HG02870 (cell line): ENCODE measurements around the gene SEMA4C.
"Not testable (repeated sequence)": the region's sequence is repeated elsewhere in the genome, so short reads cannot be mapped to it uniquely, and the experiment has no call there.

Experiments
- ATAC-seq: cut with Tn5 transposase; IDR thresholded peaks from one replicate; pipeline ENCODE4 v1.9.1; 2021; ENCODE audit warnings: mild to moderate bottlenecking, moderate library complexity; ENCODE audit not compliant: unreplicated experiment

SEMA4C gene

DNA sequence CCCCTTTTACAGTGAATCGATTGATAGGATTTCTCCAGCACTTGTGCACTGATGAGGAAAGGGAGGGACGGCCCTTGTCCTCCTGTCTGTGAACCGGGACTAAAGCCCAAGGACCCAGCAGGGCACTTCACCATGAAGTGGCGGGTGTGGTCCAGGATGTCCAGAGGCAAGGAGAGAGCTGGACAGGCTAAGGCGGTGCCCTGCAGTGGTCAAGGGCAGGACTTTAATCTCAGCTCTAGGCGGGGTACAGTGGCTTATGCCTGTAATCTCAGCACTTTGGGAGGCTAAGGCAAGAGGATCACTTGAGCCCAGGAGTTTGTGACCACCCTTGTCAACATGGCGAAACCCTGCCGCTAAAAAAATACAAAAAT is 28.2 kb upstream of the SEMA4C start:
- no peak for ATAC-seq

GRCh38 chr2:96897491-96898134 is 27.7 kb upstream of the SEMA4C start:
- no peak for ATAC-seq

DNA sequence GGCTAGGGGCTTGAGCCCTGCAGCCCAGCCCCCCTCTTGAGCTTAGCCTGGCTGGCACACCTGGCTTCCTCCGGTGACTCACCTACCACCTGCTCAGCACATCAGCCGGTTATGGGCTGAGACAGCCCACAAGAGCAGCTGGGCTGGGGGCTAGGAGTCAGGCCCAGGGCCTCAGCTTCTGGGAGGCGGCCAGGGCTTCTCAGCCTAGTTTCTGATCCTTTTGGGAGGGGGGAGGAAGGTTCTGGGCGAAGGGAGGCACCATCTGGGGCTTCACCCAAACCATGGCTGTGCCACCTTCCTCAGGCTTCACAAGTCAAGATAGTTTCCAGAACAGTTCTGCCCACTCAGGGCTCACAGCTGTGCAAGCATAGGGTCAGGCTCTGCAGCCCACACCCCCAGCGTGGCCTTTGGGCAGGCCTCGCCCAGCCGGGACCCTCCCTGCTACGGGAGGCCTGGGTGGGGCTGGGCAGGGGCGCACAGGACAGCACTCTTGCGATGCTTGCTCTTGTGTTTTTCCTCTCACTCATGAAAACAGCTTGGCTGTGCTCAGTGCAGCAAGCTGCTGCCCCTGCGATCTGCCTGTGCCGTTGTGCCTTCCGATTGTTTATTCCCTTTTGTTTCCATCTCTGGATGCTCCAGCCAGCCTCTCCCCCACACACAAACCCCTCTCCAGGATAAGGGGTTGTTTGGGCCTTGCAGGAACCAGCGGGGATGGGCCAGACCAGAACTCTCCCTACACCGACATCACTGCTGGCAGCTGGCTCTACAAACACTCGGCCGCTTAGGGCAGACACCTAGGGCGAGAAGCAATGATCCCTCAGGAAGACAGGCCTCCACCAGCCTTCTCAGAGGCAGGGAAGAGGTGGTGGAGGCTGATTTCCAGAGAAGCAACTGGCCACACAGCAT is 26.1 kb upstream of the SEMA4C start:
- no peak for ATAC-seq

- no peak for ATAC-seq
These were observed 25.3 kb upstream of the SEMA4C start for GRCh38 chr2:96895032-96895745.

DNA sequence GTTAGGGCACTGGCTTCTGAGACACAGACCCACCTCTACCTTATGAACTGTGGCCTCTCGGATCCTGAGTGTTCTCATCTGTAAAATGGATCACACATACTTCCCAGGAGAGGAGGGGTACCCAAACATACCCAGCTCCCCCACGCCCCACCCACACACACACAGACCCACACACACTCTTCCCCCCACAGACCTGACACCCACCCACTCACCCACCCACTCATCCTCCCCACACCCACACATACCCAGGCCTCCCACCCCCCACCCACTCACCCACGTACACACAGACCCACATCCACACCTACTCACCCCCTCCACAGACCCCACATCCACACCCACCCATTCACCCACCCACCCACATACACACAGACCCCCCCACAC is 24.3 kb upstream of the SEMA4C start:
- no peak for ATAC-seq

- ATAC-seq, result no peak
These were observed 23.6 kb upstream of the SEMA4C start for GRCh38 chr2:96893289-96894150.

GRCh38 chr2:96891591-96892333 is 21.9 kb upstream of the SEMA4C start:
- no peak for ATAC-seq

GRCh38 chr2:96890726-96891385 is 21.0 kb upstream of the SEMA4C start:
- ATAC-seq, result no peak

DNA sequence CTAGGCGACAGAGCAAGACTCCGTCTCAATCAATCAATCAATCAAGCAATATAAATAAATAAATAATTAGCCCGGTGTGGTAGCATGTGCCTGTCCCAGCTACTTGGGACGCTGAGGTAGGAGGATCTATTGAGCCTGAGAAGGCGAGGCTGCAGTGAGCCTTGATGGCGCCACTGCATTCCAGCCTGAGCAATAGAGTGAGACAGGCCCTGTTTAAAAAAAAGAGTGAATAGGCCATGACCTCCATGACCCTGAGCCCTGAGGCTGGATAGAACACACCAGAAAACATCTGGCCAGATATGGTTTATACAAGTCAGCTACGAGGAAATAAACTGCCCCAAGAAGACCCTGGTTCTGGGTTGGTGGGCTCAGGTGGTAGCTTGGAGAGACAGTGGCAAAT is 20.4 kb upstream of the SEMA4C start:
- no peak for ATAC-seq

GRCh38 chr2:96889502-96889901 is 19.6 kb upstream of the SEMA4C start:
- not testable (repeated sequence) for ATAC-seq

DNA sequence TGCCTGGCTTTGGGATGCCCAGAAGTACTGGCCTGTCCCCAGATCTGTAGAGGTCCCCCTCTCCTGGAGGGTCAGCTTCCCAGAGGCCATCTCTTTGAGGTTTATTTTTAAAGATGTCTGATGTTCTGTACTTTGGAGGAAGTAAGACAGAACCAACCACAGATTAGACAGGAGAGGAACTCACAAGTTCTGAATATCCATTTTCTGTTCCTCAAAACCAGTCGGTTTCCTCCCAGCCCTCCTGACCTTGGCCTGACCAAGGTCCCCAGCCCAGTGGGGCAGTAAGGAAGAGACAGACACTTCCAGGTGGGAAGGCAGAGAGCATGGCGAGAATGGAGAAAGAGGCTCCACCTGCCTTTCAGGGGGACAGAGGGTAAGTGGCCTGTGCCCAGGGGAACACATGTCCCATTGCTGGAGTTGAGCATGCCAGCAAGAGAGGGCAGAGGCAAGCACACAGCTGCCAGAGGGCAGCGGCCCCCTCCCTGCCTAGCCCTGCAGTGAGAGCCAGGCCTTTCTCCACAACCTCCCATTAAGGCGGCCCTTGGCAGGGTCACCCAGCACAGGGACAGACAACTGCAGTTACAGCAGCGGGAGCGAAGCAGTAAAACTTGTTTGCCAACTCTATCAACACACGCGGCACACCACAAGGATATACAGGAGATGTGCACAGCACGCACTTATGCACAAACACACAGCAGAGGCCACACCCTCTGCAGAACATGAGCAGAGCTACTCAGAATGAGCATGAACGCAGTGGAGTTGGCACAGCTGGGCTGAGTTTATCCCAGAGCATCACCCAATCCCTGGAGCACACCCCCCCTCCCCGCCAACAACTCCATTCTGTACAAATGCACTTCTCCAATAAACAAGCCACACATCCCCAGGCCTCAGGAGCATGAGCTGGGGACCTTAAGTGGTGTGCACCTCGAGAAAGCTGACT is 18.5 kb upstream of the SEMA4C start:
- no peak for ATAC-seq

DNA sequence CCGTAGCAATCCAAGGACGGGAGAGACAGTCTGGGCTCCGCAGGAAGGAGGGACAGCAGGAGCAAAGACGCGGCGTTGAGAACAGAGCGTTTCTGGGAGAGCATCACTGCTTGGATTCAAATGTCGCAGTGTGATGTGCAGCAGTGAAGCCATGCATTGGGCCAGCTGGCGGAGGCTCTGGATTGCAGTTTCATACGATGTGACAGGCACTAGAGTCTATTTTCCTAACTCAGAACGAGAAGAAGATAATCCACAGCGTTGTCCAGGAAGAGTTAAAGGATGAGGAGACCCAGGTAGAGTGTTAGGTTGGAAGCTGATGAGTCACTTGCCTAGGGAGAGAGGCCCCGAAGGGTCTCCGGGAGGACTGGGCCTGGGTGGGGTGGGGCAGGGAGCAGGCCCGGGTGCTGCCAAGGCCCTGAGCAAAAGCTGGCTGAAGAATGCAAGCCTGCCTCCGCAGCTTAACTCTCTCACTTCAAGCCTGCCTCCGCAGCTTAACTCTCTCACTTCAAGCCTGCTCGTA is 17.7 kb upstream of the SEMA4C start:
- ATAC-seq, result no peak

DNA sequence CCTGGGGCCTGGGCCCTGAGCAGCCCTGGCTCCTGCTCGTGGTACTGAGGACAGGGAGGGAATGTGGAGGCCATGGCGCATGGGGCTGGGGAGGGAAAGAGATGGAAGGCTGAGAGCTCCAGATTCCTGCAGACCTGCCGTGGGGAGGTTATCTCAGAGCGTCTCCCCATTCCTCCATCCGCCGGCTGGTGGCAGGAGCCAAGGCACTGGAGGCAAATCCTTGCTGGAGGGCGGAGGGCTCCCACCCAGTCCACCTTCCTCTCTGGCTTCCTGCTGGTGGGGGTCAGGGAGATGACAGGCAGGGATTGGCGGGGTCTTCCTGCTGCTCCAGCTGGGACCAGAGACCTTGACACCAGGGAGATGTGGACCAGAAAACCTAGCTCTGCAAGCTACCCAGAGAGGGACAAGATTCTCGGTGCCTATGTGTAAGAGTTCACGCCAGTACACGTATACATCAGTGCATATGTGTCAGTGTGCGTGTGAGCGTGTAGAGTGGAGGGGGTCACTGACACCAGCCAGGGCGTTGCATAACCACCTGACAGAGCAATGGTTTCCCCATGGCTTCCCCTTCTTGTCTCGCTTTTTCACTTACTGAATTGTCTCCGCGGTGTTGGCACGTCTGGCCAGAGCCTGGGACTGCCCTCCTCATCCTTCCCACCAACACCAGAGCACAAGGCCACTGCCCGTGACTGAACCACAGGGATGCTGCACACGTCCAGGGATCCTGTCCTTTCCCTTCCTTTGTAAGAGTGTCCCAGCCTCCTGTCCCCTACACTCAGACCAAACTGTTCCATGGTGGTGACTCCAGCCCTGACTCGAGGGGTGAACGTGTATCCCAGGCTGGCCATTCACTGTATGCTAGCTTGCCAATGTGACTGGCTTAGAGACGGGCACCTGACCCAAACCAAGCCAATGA is 15.8 kb upstream of the SEMA4C start:
- no peak for ATAC-seq

DNA sequence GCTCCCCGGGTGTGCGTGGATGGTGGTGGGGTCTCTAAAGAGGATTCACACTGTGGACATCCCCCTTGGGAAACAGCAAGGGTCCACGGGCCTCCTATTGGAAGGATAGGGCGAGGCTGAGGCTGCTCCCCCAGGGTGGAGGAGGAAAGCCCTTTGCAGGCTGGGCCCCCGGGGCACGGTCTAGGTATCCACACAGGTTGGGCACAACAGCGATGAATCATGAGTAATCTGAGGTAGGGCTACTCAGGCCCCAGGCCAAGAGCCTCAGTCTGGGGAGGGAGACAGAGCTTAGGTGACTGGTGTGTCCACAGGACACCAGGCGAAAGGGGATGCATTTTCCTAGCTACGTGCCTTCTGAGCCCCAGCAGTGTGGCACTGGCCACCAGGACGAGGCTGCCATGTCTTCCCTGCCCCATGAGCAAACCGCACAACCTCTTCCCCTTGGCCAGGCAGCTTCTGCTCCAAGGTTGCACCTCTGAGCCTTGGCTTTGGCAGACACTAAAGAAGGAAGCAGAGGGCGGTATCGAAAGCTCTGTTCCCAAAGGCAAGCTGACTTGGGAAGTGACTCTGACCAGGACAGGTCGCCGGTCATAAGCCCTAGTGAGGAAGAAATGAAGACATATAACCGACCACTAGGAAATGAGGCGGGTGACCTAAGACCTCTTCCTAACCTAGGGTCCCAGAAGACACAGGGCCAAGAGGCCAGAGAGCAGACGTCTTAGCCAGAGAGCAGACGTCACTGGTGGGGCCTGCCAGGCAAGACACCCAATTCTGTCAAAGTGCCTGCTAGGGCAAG is 14.6 kb upstream of the SEMA4C start:
- ATAC-seq, result no peak

DNA sequence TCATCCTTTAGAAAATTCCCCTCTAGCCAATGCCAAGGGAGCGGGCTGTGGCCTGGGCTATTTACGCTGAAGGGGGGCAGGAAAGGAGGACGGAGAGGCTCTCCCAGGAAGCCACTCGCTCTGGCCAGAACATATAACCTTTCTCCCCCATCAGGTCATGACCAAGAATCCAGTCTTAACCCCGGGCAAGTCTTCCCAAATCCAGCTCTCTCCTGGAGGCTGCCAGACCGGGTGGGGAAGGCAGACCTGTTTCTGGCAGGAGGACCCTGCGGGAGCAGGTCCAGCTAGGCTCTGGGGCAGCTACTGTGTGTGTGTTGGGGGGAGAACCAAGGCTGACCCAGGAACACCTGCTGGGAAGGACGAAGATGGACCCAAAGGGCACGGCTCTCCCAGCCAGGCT is 13.4 kb upstream of the SEMA4C start:
- ATAC-seq, result no peak

DNA sequence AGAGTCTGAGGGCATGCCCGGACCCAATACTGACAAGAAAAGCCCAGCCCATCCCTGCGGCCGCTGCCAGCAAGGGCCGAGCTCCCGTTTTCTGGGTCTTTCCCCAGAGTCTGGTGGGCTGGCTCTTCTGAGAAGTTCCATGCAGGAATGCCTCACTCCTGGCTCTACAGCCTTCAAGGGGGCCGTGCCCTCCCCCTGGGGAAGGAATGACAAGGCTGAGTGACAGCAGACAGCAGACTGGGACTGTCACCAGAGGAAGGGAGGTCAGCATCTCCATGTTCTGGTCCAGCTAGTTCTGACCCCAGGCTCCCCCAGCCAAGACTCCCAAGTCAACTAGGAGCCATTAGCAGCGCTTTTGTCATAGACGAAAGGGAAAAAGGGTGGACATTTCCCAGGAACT is 13.0 kb upstream of the SEMA4C start:
- no peak for ATAC-seq

DNA sequence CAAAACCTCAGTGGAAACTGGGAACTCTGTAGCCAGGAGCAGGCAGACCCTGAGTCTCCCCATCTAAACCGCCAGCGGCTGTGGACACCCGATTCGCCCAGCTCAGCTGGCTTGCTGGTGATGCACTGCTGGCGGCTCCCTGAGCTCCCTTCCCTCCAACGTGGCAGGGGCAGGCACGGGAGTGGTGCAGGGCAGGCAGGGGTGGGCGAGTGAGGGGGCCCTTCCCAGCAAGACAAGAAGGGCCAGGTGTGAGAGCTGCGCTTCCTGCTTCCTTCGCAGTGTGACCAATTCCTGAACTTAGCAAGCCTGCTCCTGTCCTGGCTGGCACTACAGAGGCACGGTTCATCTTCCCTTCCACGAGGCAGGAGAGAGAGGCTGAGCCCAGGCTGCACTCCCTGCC is 12.3 kb upstream of the SEMA4C start:
- ATAC-seq, result no peak
